AG04449 (cell line): ENCODE data around the gene VCAN.

Experiments used
- CTCF ChIA-PET: fragments of 350-600 bp; formaldehyde crosslinking; extraction: SDS; loops from one replicate; lab custom pipeline; 2021; ENCODE audit warnings: antibody characterized with exemption; lab: Yijun Ruan, JAX
- POLR2A ChIA-PET: fragments of 400-600, 350-600 bp; formaldehyde crosslinking; extraction: SDS; loops from one replicate; lab custom pipeline; 2020; ENCODE audit warnings: antibody characterized with exemption, inconsistent platforms; lab: Yijun Ruan, JAX
- DNase-seq: peaks from one replicate; pipeline ENCODE4 v3.0.0-alpha.2; 2010; ENCODE audit warnings: low read depth, low spot score
- H3K4me3 ChIP-seq: 2 replicates; pipeline ENCODE4 v1.5.1; 2011; ENCODE audit warnings: low read depth, mild to moderate bottlenecking, control low read depth, low read length
- CTCF ChIP-seq: IDR thresholded peaks from one replicate; pipeline ENCODE4 v1.5.1; 2011; ENCODE audit warnings: mild to moderate bottlenecking, moderate library complexity, low read length, control low read depth, inconsistent platforms; ENCODE audit not compliant: insufficient read depth; ENCODE audit errors: missing control alignments

Gene VCAN

DNA sequence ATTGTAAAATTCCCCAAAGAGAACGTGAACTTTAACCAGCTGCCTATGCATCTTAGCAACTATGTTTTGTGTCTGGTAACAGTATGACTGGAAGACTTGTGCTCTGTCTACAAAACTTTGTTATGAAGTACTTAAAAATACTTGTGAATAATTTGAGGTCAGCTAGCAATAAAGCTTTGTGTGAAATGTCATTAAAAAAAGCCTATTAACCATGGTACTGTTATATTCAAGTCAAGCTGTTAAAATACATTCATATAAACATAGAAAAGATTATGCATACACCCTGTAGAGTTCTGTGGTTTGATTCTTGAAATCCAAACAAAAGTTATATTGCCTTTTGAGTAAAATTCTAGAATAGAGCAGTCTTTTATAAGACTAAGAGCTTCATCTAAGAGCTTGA, 60.1 kb downstream of the VCAN start:
- no peak for TF ChIP-seq CTCF
- ChIA-PET POLR2A (no interaction called here), CTCF (interaction anchor here (0.6 kb wide), 1 partner anchor 32 kb away, joined by 3 read pairs; no protein-coding TSS in a partner anchor)
- DNase-seq, result no peak
- H3K4me3 ChIP-seq, result no peak overlapping the region

DNA sequence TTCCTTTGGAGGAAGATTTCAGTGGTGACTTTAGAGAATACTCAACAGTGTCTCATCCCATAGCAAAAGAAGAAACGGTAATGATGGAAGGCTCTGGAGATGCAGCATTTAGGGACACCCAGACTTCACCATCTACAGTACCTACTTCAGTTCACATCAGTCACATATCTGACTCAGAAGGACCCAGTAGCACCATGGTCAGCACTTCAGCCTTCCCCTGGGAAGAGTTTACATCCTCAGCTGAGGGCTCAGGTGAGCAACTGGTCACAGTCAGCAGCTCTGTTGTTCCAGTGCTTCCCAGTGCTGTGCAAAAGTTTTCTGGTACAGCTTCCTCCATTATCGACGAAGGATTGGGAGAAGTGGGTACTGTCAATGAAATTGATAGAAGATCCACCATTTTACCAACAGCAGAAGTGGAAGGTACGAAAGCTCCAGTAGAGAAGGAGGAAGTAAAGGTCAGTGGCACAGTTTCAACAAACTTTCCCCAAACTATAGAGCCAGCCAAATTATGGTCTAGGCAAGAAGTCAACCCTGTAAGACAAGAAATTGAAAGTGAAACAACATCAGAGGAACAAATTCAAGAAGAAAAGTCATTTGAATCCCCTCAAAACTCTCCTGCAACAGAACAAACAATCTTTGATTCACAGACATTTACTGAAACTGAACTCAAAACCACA, 67.4 kb downstream of the VCAN start:
- no peak for DNase-seq
- no peak overlapping the region for H3K4me3 ChIP-seq
- CTCF ChIA-PET, result no interaction called here
- POLR2A ChIA-PET, result no interaction called here
- TF ChIP-seq CTCF, result no peak

- CTCF ChIA-PET, result no interaction called here
- no peak for DNase-seq
- POLR2A ChIA-PET, result no interaction called here
- no peak for TF ChIP-seq CTCF
- no peak overlapping the region for H3K4me3 ChIP-seq
Measured at GRCh38 chr5:83539463-83539790, 67.9 kb downstream of the VCAN start.

DNA sequence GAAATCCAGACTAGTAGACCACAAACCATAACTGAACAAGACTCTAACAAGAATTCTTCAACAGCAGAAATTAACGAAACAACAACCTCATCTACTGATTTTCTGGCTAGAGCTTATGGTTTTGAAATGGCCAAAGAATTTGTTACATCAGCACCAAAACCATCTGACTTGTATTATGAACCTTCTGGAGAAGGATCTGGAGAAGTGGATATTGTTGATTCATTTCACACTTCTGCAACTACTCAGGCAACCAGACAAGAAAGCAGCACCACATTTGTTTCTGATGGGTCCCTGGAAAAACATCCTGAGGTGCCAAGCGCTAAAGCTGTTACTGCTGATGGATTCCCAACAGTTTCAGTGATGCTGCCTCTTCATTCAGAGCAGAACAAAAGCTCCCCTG, 68.6 kb downstream of the VCAN start:
- no peak for DNase-seq
- H3K4me3 ChIP-seq, result no peak overlapping the region
- CTCF ChIA-PET, result interaction anchor here (1.0 kb wide), 1 partner anchor 10 kb away, joined by 3 read pairs; no protein-coding TSS in a partner anchor
- POLR2A ChIA-PET, result no interaction called here
- no peak for TF ChIP-seq CTCF

DNA sequence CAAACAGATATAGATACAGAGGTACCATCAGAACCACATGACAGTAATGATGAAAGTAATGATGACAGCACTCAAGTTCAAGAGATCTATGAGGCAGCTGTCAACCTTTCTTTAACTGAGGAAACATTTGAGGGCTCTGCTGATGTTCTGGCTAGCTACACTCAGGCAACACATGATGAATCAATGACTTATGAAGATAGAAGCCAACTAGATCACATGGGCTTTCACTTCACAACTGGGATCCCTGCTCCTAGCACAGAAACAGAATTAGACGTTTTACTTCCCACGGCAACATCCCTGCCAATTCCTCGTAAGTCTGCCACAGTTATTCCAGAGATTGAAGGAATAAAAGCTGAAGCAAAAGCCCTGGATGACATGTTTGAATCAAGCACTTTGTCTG, 69.2 kb downstream of the VCAN start:
- ChIA-PET POLR2A (no interaction called here), CTCF (interaction anchor here (1.0 kb wide), 1 partner anchor 11 kb away, joined by 3 read pairs; no protein-coding TSS in a partner anchor)
- no peak for DNase-seq
- no peak overlapping the region for H3K4me3 ChIP-seq
- TF ChIP-seq CTCF, result no peak

DNA sequence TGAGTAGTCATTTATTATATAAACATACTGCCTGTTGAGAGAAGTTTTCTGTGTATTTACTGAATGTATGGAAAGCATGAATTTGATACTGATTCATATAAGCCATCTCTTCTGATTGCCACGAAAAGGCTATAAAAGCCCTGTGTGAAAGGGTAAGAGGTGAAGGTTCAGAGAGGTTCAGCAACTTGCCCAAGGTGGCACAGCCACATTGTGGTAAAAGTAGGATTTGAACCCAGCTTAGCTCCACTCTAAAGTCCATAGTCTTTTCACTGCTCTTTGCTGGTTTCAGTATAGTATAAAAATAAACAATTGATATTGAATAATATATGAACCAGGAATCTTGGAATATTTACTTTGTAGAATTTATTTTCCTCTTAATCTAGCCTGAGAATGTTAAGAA, 71.3 kb downstream of the VCAN start:
- DNase-seq, result no peak
- ChIA-PET POLR2A (no interaction called here), CTCF (no interaction called here)
- no peak for TF ChIP-seq CTCF
- H3K4me3 ChIP-seq, result no peak overlapping the region
